HG03159 (cell line): ENCODE measurements around the gene LRR1.
"Not testable (repeated sequence)": the region's sequence is repeated elsewhere in the genome, so short reads cannot be mapped to it uniquely, and the experiment has no call there.

Experiments
- ATAC-seq: cut with Tn5 transposase; IDR thresholded peaks from one replicate; pipeline ENCODE4 v1.9.1; 2021; ENCODE audit warnings: mild to moderate bottlenecking, moderate library complexity; ENCODE audit not compliant: unreplicated experiment

The LRR1 gene

GRCh38 chr14:49598485-49599300 lies at the start of gene LRR1:
TSS of gene LRR1 (plus strand) at chr14:49598940. CDS start at chr14:49599021, 81 bp downstream.
- peak; percentile 60 for ATAC-seq

GRCh38 chr14:49549446-49549845 lies 49.3 kb upstream of the LRR1 start:
- no peak for ATAC-seq

DNA sequence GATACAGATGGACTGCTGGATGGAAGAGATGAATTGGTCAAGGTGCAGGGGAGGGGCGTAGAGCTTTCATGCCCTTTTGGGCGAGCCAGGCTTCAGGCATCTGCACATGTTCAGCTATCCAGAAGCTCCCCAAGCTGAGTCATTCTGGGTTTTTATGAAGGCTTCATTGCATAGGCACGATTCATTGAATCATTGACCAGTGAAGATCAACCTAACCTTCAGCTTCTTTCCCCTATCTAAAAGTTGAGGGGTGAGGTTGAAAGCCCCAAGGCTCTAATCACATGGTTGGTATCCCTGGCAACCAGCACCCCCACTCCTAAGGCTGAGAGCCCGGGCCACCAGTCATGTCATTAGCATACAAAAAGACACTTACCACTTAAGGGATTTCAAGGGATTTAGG lies 48.9 kb upstream of the LRR1 start:
- ATAC-seq: no peak

- ATAC-seq: no peak
Measured at GRCh38 chr14:49550286-49551184, 48.2 kb upstream of the LRR1 start.

DNA sequence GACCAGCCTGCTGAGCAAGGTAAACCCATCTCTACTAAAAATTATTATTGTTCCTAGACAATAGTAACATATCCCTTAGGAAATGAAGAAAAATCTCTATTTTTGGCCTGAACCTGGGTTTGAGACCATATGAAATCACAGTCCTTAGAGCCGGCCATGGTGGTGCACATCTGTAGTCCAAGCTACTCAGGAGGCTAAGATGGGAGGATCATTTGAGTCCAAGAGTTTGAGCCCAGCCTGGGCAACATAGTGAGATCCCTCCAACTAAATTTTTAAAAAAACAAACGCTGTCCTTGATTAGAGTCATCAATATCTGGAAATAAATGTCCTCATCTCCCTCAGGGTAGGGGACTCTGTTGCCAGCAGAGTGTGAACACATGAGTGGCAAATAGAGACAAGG lies 47.2 kb upstream of the LRR1 start:
- ATAC-seq: no peak

DNA sequence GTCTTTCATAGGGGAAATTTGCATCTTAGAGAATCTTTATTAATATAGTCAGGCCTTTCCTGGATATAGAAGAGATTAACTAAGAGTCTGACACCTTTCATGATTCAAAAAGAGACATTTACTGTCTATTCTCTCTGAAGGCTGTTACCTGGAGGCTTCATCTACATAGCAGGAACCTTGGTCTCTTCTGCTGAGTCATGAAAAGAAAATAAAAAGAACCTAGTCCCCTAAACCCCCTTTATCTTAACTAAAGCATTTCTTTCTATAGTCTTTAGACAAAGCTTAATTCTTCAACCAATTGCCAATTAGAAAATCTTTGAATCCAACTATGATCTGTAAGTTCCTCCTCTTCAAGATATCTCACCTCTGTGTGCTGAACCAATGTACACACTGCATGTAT lies 45.6 kb upstream of the LRR1 start:
- ATAC-seq: no peak

GRCh38 chr14:49553892-49554291 lies 44.8 kb upstream of the LRR1 start:
- ATAC-seq: no peak

DNA sequence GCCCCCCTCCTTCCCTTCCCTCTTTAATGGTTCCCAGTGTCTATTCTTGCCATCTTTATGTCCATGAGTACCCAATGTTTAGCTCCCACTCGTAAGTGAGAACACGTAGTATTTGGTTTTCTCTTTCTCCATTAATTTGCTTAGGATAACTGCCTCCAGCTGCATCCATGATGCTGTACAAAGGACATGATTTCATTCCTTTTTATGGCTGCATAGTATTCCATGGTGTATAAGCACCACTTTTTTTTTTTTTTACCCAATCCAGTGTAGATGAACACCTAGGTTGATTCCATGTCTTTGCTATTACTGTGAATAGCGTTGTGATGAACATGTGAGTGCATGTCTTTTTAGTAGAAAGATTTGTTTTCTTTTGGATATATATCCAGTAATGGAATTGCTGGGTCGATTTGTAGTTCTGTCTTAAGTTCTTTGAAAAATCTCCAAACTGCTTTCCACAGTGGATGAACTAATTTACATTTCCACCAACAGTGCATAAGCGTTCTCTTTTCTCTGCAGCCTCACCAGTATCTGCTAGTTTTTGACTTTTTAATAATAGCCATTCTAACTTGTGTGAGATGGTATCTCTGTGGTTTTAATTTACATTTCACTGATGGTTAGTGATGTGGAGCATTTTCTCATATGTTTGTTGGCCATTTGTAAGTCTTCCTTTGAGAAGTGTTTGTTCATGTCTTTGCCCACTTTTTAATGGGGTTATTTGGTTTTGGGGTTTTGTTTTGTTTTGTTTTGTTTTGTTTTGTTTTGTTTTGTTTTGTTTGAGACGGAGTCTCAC lies 38.6 kb upstream of the LRR1 start:
- no peak for ATAC-seq

- ATAC-seq: no peak
Measured at GRCh38 chr14:49566714-49567113, 32.0 kb upstream of the LRR1 start.

GRCh38 chr14:49569281-49569680 lies 29.5 kb upstream of the LRR1 start:
- no peak for ATAC-seq

GRCh38 chr14:49574038-49574437 lies 24.7 kb upstream of the LRR1 start:
- no peak for ATAC-seq

- ATAC-seq: no peak
Measured at GRCh38 chr14:49578141-49578540, 20.6 kb upstream of the LRR1 start.

GRCh38 chr14:49579841-49580240 lies 18.9 kb upstream of the LRR1 start:
- no peak for ATAC-seq

DNA sequence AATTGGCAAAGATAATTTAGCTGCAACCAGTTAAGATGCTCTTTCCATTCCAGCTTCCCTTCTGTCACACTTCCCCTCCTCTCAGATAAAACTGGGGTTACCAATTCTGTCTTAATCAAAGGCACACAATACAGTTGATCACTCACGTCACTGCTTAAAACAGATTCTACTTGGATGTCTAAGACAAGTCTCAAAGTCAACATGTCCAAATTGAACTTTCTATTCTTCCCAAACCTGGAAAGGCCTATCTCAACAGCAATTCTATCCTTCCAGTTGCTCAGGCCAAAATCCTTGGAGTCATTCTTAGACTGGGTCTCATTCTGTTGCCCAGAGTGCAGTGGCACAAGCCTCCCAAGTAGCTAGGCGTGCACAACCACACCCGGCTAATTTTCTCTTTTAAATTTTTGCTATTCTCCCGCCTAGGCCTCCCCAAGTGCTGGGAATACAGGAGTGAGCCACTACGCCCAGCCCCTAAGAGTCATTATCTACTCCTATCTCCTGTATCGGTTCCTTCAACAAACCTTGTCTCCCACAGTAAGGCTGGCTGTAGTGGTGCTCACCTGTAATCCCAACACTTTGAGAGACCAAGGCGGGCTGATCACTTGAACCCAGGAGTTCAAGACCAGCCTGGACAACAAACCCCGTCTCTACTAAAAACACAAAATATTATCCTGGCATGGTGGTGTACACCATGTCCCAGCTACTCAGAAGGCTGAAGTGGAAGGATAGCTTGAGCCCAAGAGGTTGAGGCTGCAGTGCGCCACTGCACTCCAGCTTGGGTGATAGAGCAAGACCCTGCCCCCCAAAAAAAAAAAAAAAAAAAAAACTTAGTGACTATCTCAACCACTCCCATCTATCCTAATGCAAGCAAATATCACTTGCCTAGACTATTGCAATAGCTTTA lies 17.3 kb upstream of the LRR1 start:
- no peak for ATAC-seq

GRCh38 chr14:49582113-49582977 lies 16.4 kb upstream of the LRR1 start:
- ATAC-seq: no peak

DNA sequence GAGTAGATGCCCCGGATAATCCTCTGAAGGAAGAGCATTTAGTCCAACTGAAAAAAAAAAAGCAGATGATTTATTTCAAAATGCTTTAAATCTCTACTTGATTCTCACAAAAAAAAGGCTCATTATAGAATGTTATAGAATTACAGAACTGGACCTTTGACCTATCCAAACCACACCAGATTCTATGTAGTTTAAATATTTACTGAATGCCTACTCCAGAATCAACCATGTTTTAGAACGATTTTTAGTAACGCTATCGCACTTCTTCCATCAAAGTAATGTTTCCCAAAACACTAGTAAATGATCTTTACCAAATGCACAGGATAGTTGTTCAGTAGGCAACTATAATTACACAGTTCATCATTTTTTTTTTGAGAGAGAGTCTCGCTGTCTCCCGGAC lies 15.1 kb upstream of the LRR1 start:
- no peak for ATAC-seq

- ATAC-seq: no peak
Measured at GRCh38 chr14:49584058-49584457, 14.7 kb upstream of the LRR1 start.

GRCh38 chr14:49584981-49585640 lies 13.6 kb upstream of the LRR1 start:
- ATAC-seq: not testable (repeated sequence)
